IMR-90 (cell line): ENCODE results near the gene CD80. TPM values are rescaled to one million over a fixed set of nuclear protein-coding genes. Genes with fewer than 3 reads are reported as not detected.

ENCODE experiments used
- ATAC-seq: fragments of 200-7000 bp; cut with Tn5 transposase; 2 replicates; pipeline ENCODE4 v1.9.1; 2020; ENCODE audit warnings: low read depth, mild to moderate bottlenecking, moderate library complexity
- BruUV-seq: library from RNA; stranded (reverse); fragments of 400-500 nt; replicated peaks from 2 replicates; lab custom pipeline; 2021; lab: Mats Ljungman, UMichigan
- CTCF ChIA-PET: fragments of 300-600 bp; formaldehyde crosslinking; extraction: SDS; loops from one replicate; lab custom pipeline; 2021; ENCODE audit warnings: antibody characterized with exemption; lab: Yijun Ruan, JAX
- POLR2A ChIA-PET: fragments of 300-600 bp; sonication (Branson Sonifier 250); formaldehyde crosslinking; loops from one replicate; lab custom pipeline; 2022; ENCODE audit warnings: antibody characterized with exemption; ENCODE audit not compliant: unreplicated experiment; lab: Charles Lee
- DNase-seq: peaks from one replicate; pipeline ENCODE4 v3.0.0; 2013
- H2AFZ ChIP-seq: replicated peaks from 2 replicates; pipeline ENCODE3; 2013; ENCODE audit warnings: low read length, mild to moderate bottlenecking; ENCODE audit not compliant: poor library complexity
- H2AK5ac ChIP-seq: 2 replicates; pipeline ENCODE4 v1.6.1; 2013; ENCODE audit warnings: low read depth, low read length, inconsistent platforms
- H2AK9ac ChIP-seq: replicated peaks from 2 replicates; pipeline ENCODE3; 2013; ENCODE audit warnings: mild to moderate bottlenecking, low read depth, low read length, moderate library complexity; ENCODE audit not compliant: poor library complexity
- H2BK120ac ChIP-seq: 2 replicates; pipeline ENCODE4 v1.6.1; 2013; ENCODE audit warnings: low read depth, low read length, inconsistent platforms
- H2BK15ac ChIP-seq: 3 replicates; pipeline ENCODE4 v1.6.1; 2013; ENCODE audit warnings: low read depth, low read length, inconsistent platforms
- H2BK20ac ChIP-seq: 2 replicates; pipeline ENCODE4 v1.6.1; 2013; ENCODE audit warnings: low read depth, mild to moderate bottlenecking, inconsistent platforms, low read length, moderate library complexity
- H2BK5ac ChIP-seq: 2 replicates; pipeline ENCODE4 v1.6.1; 2013; ENCODE audit warnings: mild to moderate bottlenecking, low read depth, low read length, inconsistent platforms; ENCODE audit not compliant: poor library complexity, severe bottlenecking
- H3K14ac ChIP-seq: replicated peaks from 2 replicates; pipeline ENCODE4 v1.6.1; 2013; ENCODE audit warnings: low read depth, low read length, inconsistent platforms
- H3K18ac ChIP-seq: 2 replicates; pipeline ENCODE4 v1.6.1; 2013; ENCODE audit warnings: low read depth, low read length, control low read depth
- H3K23ac ChIP-seq: 2 replicates; pipeline ENCODE4 v1.6.1; 2013; ENCODE audit warnings: low read depth, low read length, inconsistent platforms
- H3K27ac ChIP-seq: 2 replicates; pipeline ENCODE4 v1.5.1; 2013; ENCODE audit warnings: mild to moderate bottlenecking, control low read depth, low read length; ENCODE audit not compliant: insufficient read depth
- H3K27me3 ChIP-seq: 2 replicates; pipeline ENCODE4 v1.6.1; 2013; ENCODE audit warnings: low read length; ENCODE audit not compliant: control insufficient read depth, insufficient read depth
- H3K36me3 ChIP-seq: 2 replicates; pipeline ENCODE4 v1.6.1; 2013; ENCODE audit warnings: low read length, mixed read lengths; ENCODE audit not compliant: control insufficient read depth, insufficient read depth
- H3K4ac ChIP-seq: 2 replicates; pipeline ENCODE4 v1.6.1; 2013; ENCODE audit warnings: low read depth, low read length, inconsistent platforms
- H3K4me1 ChIP-seq: 2 replicates; pipeline ENCODE4 v1.6.1; 2013; ENCODE audit warnings: low read length, mixed read lengths; ENCODE audit not compliant: control insufficient read depth, insufficient read depth
- H3K4me2 ChIP-seq: 2 replicates; pipeline ENCODE4 v1.6.1; 2013; ENCODE audit warnings: low read depth, mild to moderate bottlenecking, control low read depth, low read length, moderate library complexity
- H3K4me3 ChIP-seq: 2 replicates; pipeline ENCODE4 v1.5.1; 2013; ENCODE audit warnings: low read depth, mild to moderate bottlenecking, control low read depth, low read length, moderate library complexity; ENCODE audit not compliant: insufficient read depth
- H3K56ac ChIP-seq: 2 replicates; pipeline ENCODE4 v1.6.1; 2013; ENCODE audit warnings: low read length, inconsistent platforms; ENCODE audit not compliant: insufficient read depth; ENCODE audit errors: extremely low read depth
- H3K79me1 ChIP-seq, 2 experiments: 2 replicates each; pipeline ENCODE4 v1.6.1; 2013; ENCODE audit warnings: low read length in 2 of 2, inconsistent platforms in 1 of 2, low read depth in 1 of 2
- H3K9ac ChIP-seq: 2 replicates; pipeline ENCODE4 v1.6.1; 2013; ENCODE audit warnings: low read depth, low read length, control low read depth
- H3K9me1 ChIP-seq: 2 replicates; pipeline ENCODE4 v1.6.1; 2013; ENCODE audit warnings: low read length, inconsistent platforms; ENCODE audit not compliant: insufficient read depth
- H3K9me3 ChIP-seq: 2 replicates; pipeline ENCODE4 v1.6.1; 2013; ENCODE audit warnings: low read length; ENCODE audit not compliant: control insufficient read depth, insufficient read depth
- H4K20me1 ChIP-seq: 2 replicates; pipeline ENCODE4 v1.6.1; 2013; ENCODE audit warnings: low read length, inconsistent platforms; ENCODE audit not compliant: insufficient read depth
- H4K5ac ChIP-seq: 2 replicates; pipeline ENCODE4 v1.6.1; 2013; ENCODE audit warnings: mild to moderate bottlenecking, low read depth, low read length, control low read depth
- H4K8ac ChIP-seq, 2 experiments: 2 replicates each; pipeline ENCODE4 v1.6.1; 2013; ENCODE audit warnings: low read depth in 2 of 2, low read length in 2 of 2, control low read depth in 1 of 2, inconsistent platforms in 1 of 2
- H4K91ac ChIP-seq: 2 replicates; pipeline ENCODE4 v1.6.1; 2013; ENCODE audit warnings: low read depth, low read length, inconsistent platforms; ENCODE audit not compliant: insufficient read depth
- BHLHE40 ChIP-seq: fragments of 150-350 bp; IDR thresholded peaks from 2 replicates; pipeline ENCODE4 v1.6.1; 2016; ENCODE audit warnings: mild to moderate bottlenecking, low read depth, low read length
- CEBPB ChIP-seq: IDR thresholded peaks from 2 replicates; pipeline ENCODE4 v1.6.1; 2012; ENCODE audit warnings: low read depth, low read length, improper control_type of control experiment
- CHD1 ChIP-seq: IDR thresholded peaks from 2 replicates; pipeline ENCODE4 v1.6.1; 2012; ENCODE audit warnings: low read depth, low read length, improper control_type of control experiment
- FOS ChIP-seq: fragments of 150-350 bp; IDR thresholded peaks from 2 replicates; pipeline ENCODE4 v1.6.1; 2016; ENCODE audit warnings: low read depth, low read length
- MAFK ChIP-seq: IDR thresholded peaks from 2 replicates; pipeline ENCODE4 v1.6.1; 2012; ENCODE audit warnings: low read depth, low read length, improper control_type of control experiment
- MAZ ChIP-seq: IDR thresholded peaks from 2 replicates; pipeline ENCODE4 v1.6.1; 2012; ENCODE audit warnings: low read depth, mild to moderate bottlenecking, low read length, improper control_type of control experiment, moderate library complexity, borderline replicate concordance
- MXI1 ChIP-seq: IDR thresholded peaks from 2 replicates; pipeline ENCODE4 v1.6.1; 2012; ENCODE audit warnings: low read depth, mild to moderate bottlenecking, low read length, moderate library complexity, borderline replicate concordance
- POLR2A ChIP-seq: IDR thresholded peaks from 2 replicates; pipeline ENCODE4 v1.6.1; 2012; ENCODE audit warnings: mild to moderate bottlenecking, low read depth, low read length
- RAD21 ChIP-seq: IDR thresholded peaks from 2 replicates; pipeline ENCODE4 v1.6.1; 2012; ENCODE audit warnings: low read length, improper control_type of control experiment
- RCOR1 ChIP-seq: IDR thresholded peaks from 2 replicates; pipeline ENCODE4 v1.6.1; 2012; ENCODE audit warnings: mild to moderate bottlenecking, low read length, improper control_type of control experiment; ENCODE audit not compliant: insufficient replicate concordance
- RFX5 ChIP-seq: IDR thresholded peaks from 2 replicates; pipeline ENCODE4 v1.8.0; 2012; ENCODE audit warnings: low read depth, mild to moderate bottlenecking, low read length, moderate library complexity
- SMC3 ChIP-seq: fragments of 150-350 bp; IDR thresholded peaks from 2 replicates; pipeline ENCODE4 v1.6.1; 2016; ENCODE audit warnings: low read depth, mild to moderate bottlenecking, antibody characterized with exemption, low read length, moderate library complexity
- WGBS, 2 experiments: methylation state at CpG; one replicate each; pipeline versions ENCODE4 v1.1.5 to v1.1.7; 2013; ENCODE audit warnings: missing lambda C conversion rate in 2 of 2; ENCODE audit not compliant: insufficient read length in 1 of 2; ENCODE audit errors: extremely low coverage in 2 of 2; 5-methylcytosine and 5-hydroxymethylcytosine counted together
- dilution Hi-C: fragments of 300-500 bp; cut with HindIII; formaldehyde crosslinking; loops from one replicate; pipeline ENCODE4 v1.14.3; 2018; ENCODE audit warnings: low sequenced_read_pairs; ENCODE audit not compliant: unreplicated experiment
- in situ Hi-C: fragments of 300-500 bp; cut with MboI; formaldehyde crosslinking; loops from 3 replicates; pipeline ENCODE4 v1.14.3; 2019; ENCODE audit warnings: low sequenced_read_pairs, inconsistent platforms, mixed read lengths
- intact Hi-C: fragments of 100-400 bp; cut with micrococcal nuclease; formaldehyde crosslinking; loops from 2 replicates; pipeline ENCODE4 v1.10.0; 2022
- polyA plus RNA-seq, 3 experiments: library from polyadenylated mRNA; depleted of rRNA; stranded (reverse); fragments of >200 nt; gene quantifications; 2 replicates each; pipeline ENCODE4 v1.2.3, GENCODE V29; 2012; ENCODE audit warnings: low replicate concordance in 1 of 3
- total RNA-seq: library from RNA; depleted of rRNA; stranded (reverse); fragments of >200 nt; gene quantifications from 2 replicates; pipeline ENCODE4 v1.2.3, GENCODE V29; 2012
- TF ChIP-seq, protein P1 (sequence below): fragments of 150-350 bp; IDR thresholded peaks from 2 replicates; pipeline ENCODE4 v1.6.1; 2016; ENCODE audit warnings: low read depth, mild to moderate bottlenecking, low read length, moderate library complexity, borderline replicate concordance
- TF ChIP-seq, protein P2 (sequence below): fragments of 150-350 bp; IDR thresholded peaks from 2 replicates; pipeline ENCODE4 v1.6.1; 2017; ENCODE audit warnings: mild to moderate bottlenecking, antibody characterized with exemption, low read length, low read depth
- TF ChIP-seq, protein P3 (sequence below): conservative IDR thresholded peaks from 2 replicates; pipeline ENCODE4 v1.5.1; 2012; ENCODE audit warnings: mild to moderate bottlenecking, low read depth, low read length, improper control_type of control experiment

The CD80 gene
- total and polyA plus RNA-seq, 2 of the 4 experiments (the other 2 are of a cell fraction) = not detected

DNA sequence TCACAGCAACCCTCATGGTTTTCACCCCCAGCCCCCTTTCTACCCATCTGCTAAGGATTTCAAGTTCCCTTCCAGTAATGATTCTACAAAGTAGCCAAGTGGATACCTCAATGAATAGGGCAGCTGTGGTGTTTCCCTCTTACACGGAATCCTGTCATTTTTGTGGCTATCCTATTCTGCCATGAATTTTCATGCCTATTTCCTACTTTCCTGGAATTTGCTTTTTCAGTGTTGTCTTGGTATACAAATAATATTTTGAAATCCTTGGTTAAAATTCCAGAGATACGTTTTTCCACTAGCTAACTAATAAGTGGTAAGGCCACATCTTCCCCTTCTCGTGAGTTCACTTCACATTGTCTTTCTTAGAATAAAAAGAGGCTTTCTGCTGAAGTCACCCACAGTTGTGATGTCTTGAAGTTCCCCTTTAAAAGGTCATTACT is 27.3 kb upstream of the CD80 start:
- in situ Hi-C loops = loop anchor here (25.0 kb wide), 1 partner anchor 699 kb away; no protein-coding TSS in a partner anchor
- no peak for DNase-seq

More for the DNA sequence above, 27.3 kb upstream of the CD80 start:
- Histone ChIP-seq H4K5ac (no peak overlapping the region), H2BK120ac (no peak overlapping the region), H3K14ac (no peak overlapping the region), H3K23ac (no peak overlapping the region), H3K4me3 (no peak overlapping the region), H3K9ac (no peak overlapping the region), H3K56ac (no peak overlapping the region), H2AK5ac (no peak overlapping the region), H2BK20ac (no peak overlapping the region), H3K36me3 (no peaks in the 10 kb centered on the region), H3K18ac (no peak overlapping the region), H2BK15ac (no peak overlapping the region), H3K4me2 (no peak overlapping the region), H2BK5ac (no peak overlapping the region), H3K4ac (no peak overlapping the region), H3K27me3 (peaks cover 17% of the 10 kb centered on the region), H3K9me3 (no peaks in the 10 kb centered on the region), H4K91ac (no peak overlapping the region), H4K8ac (no peak overlapping the region), H2AFZ (no peak overlapping the region), H3K27ac (no peak overlapping the region), H2AK9ac (no peak overlapping the region), H3K79me1 (no peaks in the 10 kb centered on the region), H3K4me1 (no peaks in the 10 kb centered on the region), H4K20me1 (no peaks in the 10 kb centered on the region), H3K9me1 (no peaks in the 10 kb centered on the region)
- dilution Hi-C loops (no loop called here), intact Hi-C loops (no loop called here)
- no TSS peak for BruUV-seq
- CTCF ChIA-PET = no interaction called here
- no CpG with 5 or more reads among the region's 3 CpGs for WGBS, 2 experiments
- TF ChIP-seq MAFK = no peak
- TF ChIP-seq MXI1 = no peak
- no peak for TF ChIP-seq CEBPB
- no peak for TF ChIP-seq RCOR1
- no peak for TF ChIP-seq POLR2A
- no peak for TF ChIP-seq RFX5
- no peak for TF ChIP-seq RAD21
- TF ChIP-seq, protein P1, sequence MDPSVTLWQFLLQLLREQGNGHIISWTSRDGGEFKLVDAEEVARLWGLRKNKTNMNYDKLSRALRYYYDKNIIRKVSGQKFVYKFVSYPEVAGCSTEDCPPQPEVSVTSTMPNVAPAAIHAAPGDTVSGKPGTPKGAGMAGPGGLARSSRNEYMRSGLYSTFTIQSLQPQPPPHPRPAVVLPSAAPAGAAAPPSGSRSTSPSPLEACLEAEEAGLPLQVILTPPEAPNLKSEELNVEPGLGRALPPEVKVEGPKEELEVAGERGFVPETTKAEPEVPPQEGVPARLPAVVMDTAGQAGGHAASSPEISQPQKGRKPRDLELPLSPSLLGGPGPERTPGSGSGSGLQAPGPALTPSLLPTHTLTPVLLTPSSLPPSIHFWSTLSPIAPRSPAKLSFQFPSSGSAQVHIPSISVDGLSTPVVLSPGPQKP = no peak
- TF ChIP-seq CHD1 = no peak
- no peak for TF ChIP-seq BHLHE40
- no peak for TF ChIP-seq SMC3
- TF ChIP-seq MAZ = no peak
- TF ChIP-seq, protein P2, sequence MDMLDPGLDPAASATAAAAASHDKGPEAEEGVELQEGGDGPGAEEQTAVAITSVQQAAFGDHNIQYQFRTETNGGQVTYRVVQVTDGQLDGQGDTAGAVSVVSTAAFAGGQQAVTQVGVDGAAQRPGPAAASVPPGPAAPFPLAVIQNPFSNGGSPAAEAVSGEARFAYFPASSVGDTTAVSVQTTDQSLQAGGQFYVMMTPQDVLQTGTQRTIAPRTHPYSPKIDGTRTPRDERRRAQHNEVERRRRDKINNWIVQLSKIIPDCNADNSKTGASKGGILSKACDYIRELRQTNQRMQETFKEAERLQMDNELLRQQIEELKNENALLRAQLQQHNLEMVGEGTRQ = no peak
- no peak for TF ChIP-seq FOS
- TF ChIP-seq, protein P3, sequence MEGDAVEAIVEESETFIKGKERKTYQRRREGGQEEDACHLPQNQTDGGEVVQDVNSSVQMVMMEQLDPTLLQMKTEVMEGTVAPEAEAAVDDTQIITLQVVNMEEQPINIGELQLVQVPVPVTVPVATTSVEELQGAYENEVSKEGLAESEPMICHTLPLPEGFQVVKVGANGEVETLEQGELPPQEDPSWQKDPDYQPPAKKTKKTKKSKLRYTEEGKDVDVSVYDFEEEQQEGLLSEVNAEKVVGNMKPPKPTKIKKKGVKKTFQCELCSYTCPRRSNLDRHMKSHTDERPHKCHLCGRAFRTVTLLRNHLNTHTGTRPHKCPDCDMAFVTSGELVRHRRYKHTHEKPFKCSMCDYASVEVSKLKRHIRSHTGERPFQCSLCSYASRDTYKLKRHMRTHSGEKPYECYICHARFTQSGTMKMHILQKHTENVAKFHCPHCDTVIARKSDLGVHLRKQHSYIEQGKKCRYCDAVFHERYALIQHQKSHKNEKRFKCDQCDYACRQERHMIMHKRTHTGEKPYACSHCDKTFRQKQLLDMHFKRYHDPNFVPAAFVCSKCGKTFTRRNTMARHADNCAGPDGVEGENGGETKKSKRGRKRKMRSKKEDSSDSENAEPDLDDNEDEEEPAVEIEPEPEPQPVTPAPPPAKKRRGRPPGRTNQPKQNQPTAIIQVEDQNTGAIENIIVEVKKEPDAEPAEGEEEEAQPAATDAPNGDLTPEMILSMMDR = no peak
- POLR2A ChIA-PET = no interaction called here
- no peak for ATAC-seq
